Ovary (tissue), 3 donors: ENCODE data around the gene SGK1.

Experiments used
- CTCF ChIP-seq, 3 donors: fragments of 450-650 bp in 2 of 3; fragments of 200-600 bp in 1 of 3; IDR thresholded peaks; one replicate each; pipeline versions ENCODE4 v1.5.1 to v1.8.0; 2016 to 2022; ENCODE audit warnings: antibody characterized with exemption in 3 of 3, mild to moderate bottlenecking in 1 of 3
- EP300 ChIP-seq: sonication (generic); formaldehyde crosslinking; IDR thresholded peaks from one replicate; pipeline ENCODE4 v1.6.1; 2017; ENCODE audit warnings: antibody characterized with exemption
- POLR2A ChIP-seq: fragments of 450-650 bp; IDR thresholded peaks from one replicate; pipeline ENCODE4 v1.6.1; 2017; ENCODE audit warnings: antibody characterized with exemption, mild to moderate bottlenecking, moderate library complexity
- donor health status: DM: no; HTN: no; CAD: no.

GRCh38 chr6:134131530-134132139 lies 186.3 kb downstream of the SGK1 start:
- TF ChIP-seq CTCF (IDR thresholded peaks at IDR 0.05), result no peak
- TF ChIP-seq POLR2A, result no peak
- no peak for TF ChIP-seq EP300
